A549 (cell line): Measurements from ENCODE around the gene TAF4.

ENCODE experiments used
- CTCF ChIP-seq: fragments of >200 bp; sonication (Bioruptor Twin); formaldehyde crosslinking; IDR thresholded peaks from 3 replicates; pipeline ENCODE4 v1.5.1; 2016
- MAZ ChIP-seq: fragments of 150-350 bp; IDR thresholded peaks from 2 replicates; pipeline ENCODE4 v1.6.1; 2014; ENCODE audit warnings: antibody characterized with exemption, low read depth, low read length, borderline replicate concordance
- NFE2L2 ChIP-seq: fragments of 150-350 bp; conservative IDR thresholded peaks from 2 replicates; pipeline ENCODE4 v1.6.1; 2014; ENCODE audit warnings: low read length
- POLR2A ChIP-seq: IDR thresholded peaks from 2 replicates; pipeline ENCODE4 v1.6.1; 2012; ENCODE audit warnings: mild to moderate bottlenecking, low read length
- ZNF302 ChIP-seq: fragments of 250-450 bp; sonication (Bioruptor Pico); IDR thresholded peaks from 2 replicates; pipeline ENCODE4 v1.9.0; 2021; ENCODE audit warnings: inconsistent platforms, mild to moderate bottlenecking, moderate library complexity

GRCh38 chr20:62062661-62063314 lies 2.9 kb downstream of the TAF4 start:
- TF ChIP-seq MAZ (no peak), CTCF (no peak), ZNF302 (CRISPR knock-in tag) (no peak), NFE2L2 (no peak), POLR2A (no peak)
